A549 treated with CORT108297 at 1 μM for 4 hours (cell line): Measurements from ENCODE around the gene RHOT2. TPM values are rescaled to one million over a fixed set of nuclear protein-coding genes. Genes with fewer than 3 reads are reported as not detected.

Experiments
- total RNA-seq: library from RNA; stranded (reverse); fragments of 200-300 nt; extraction: Qiagen RNA extraction; gene quantifications from 5 replicates; pipeline ENCODE4 v1.2.3, GENCODE V29; 2022

Gene RHOT2
- total RNA-seq: 60.9 to 107 TPM (median 100 TPM) in 5 replicates

GRCh38 chr16:667780-668518 lies at the start of gene RHOT2:
TSS of gene RHOT2 (plus strand) at chr16:668132. CDS start at chr16:668200, 68 bp downstream.

GRCh38 chr16:630815-631405 lies 37.0 kb upstream of the RHOT2 start, which contains the start of gene WFIKKN1:
TSS of gene WFIKKN1 (plus strand) at chr16:630985. CDS start at chr16:631254, 269 bp downstream.

GRCh38 chr16:636206-637080 lies 31.5 kb upstream of the RHOT2 start, which contains the start of gene METTL26:
TSS of gene METTL26 (minus strand) at chr16:636305. CDS start at chr16:636290, 15 bp downstream.

GRCh38 chr16:641326-642188 lies 26.4 kb upstream of the RHOT2 start, which contains the start of gene MCRIP2:
TSS of gene MCRIP2 (plus strand) at chr16:641828. CDS start at chr16:641992, 164 bp downstream.

DNA sequence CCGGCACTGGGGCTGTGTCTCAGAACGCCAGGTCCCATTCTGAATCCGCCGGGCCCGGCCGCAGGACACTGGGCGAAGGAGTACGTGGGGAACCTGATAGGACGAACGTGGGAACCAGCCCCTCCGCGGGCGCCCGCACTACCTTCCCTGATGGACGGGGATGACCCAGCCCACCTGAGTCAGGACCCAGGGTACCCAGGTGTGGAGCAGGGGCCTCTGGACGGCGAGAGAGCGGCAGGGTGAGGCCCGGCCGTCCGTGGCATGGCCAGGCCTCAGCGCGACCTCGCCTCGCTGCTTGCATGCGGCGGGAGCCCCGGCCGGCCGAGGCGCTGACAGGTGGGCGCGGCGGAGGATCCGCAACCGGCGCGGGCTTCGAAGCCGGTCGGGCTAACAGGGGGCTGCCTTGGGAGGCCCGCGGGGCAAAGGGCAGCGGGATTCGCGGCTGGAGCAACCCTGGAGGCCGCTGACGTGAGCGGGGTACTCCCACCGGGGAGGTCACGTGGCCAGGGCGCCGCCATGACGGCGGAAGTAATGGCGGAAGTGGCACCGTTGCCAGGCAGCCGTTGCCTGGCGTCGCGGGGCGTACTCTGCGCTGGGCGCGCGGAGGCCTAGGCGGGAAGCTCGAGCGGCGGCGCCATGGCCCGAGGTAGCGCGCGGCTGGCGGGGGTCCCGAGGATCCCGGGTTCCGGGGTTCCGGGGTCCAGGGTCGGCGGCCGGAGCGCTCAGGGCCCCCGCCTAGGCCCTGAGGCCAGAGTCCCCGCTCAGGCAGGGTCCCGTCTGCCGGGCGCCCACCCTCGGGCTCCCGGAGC lies 18.9 kb upstream of the RHOT2 start, which contains the start of gene WDR90:
Gene WDR90 (plus strand): TSS at position 585 of the 809 bp plus-strand sequence. CDS start 52 bp downstream, at position 637.

GRCh38 chr16:674968-675883 lies 7.3 kb downstream of the RHOT2 start, which contains the start of gene RHBDL1:
TSS of gene RHBDL1 (plus strand) at chr16:675671. CDS start at chr16:675791, 120 bp downstream.

GRCh38 chr16:679814-680624 lies 12.1 kb downstream of the RHOT2 start, which contains the start of gene STUB1:
TSS of gene STUB1 (plus strand) at chr16:680410. CDS start at chr16:680526, 116 bp downstream.

GRCh38 chr16:684071-684794 lies 16.3 kb downstream of the RHOT2 start, which contains the start of gene JMJD8:
TSS of gene JMJD8 (minus strand) at chr16:684334. CDS start at chr16:684319, 15 bp downstream.

GRCh38 chr16:705431-706188 lies 37.7 kb downstream of the RHOT2 start, which contains the start of gene FBXL16:
TSS of gene FBXL16 (minus strand) at chr16:705801. CDS start at chr16:697405, 8,396 bp downstream.

DNA sequence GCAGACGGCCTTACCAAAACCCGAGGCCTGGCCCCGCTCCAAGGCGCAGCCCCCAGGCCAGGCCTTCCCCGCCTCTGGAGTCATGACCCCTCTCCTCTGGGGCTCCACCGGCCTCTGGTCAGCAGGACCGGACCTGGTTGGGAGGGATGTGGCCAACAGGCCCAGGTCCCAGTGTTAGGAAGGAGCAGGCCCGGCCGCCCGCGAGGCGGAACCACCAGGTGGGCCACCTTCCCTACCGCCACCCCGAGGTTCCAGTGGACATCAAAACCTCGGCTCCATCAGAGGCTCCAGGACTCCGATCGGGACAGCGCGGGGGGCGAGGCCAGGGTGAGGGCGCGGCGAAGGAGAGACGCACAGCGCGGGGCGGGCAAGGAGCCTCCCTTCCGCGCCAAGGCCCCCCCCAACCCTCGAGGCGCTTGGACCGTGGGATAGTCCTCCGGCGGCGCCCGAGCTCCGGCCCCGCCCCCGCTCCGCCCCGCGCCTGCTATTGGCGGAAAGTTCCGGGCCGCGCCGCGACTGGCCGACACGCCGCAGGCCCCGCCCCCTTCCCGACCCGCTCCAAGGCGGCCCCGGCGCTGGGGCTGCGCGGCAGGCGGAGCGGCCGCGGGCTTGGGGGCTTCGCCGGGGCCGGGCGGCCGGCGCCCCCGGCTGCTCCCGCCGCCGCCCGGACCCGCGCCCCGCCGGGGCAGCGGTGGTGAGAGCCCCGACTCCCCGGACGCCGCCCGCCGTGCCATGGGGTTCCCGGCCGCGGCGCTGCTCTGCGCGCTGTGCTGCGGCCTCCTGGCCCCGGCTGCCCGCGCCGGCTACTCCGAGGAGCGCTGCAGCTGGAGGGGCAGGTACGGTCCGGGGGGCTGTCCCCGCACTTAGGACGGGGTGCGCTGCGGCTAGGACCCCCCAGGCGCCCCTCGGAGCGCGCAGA lies 46.9 kb downstream of the RHOT2 start, which contains the start of gene METRN:
Gene METRN (plus strand): TSS at position 561 of the 919 bp plus-strand sequence. CDS start 172 bp downstream, at position 733.

DNA sequence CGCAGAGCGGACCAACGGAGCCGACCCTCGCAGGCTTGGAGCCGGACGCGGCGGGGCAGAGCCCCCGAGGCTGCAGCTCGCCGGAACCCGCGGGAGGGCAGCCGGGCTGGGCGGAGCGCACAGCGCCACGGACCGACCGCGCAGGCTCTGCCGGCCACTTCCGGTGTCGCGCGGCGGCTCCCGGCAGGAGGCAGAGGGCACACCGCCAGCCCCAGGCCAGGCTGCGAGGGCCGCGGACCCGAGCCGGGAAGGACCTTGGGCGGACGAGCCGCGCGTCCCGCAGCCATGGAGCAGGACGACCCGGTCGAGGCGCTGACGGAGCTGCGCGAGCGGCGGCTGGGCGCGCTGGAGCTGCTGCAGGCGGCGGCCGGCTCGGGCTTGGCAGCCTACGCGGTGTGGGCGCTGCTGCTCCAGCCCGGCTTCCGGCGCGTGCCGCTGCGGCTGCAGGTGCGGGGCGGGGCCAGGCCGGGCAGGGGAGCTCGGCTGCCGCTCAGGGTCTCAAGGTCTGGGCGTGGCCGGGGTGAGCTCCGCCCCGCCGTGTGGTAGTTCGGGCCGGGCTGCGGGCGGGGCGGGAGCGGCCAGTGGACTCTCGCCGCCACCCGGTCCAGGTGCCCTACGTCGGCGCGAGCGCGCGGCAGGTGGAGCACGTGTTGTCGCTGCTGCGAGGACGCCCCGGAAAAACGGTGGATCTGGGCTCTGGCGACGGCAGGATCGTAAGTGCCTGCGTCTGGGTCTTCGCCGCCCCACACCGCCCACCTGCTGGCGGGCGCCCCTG lies 53.2 kb downstream of the RHOT2 start, which contains the start of gene ANTKMT:
Gene ANTKMT (plus strand): TSS at position 157 of the 775 bp plus-strand sequence. CDS start 129 bp downstream, at position 286.

